ENCODE data around the gene CYP1A2.

The CYP1A2 gene

GRCh38 chr15:74788683-74789151 lies 40.1 kb downstream of the CYP1A2 start:
- Histone ChIP-seq H3K27me3 (no peaks in the 10 kb centered on the region), H3K36me3 (no peaks in the 10 kb centered on the region), H3K4me1 (peaks cover 4 to 82% (median 66%) of the 10 kb centered on the region in 4 donors), H3K4me3 (no peak overlapping the region), H3K9me3 (no peaks in the 10 kb centered on the region), H3K27ac (peak overlapping the region; percentile 45 to 61)
- no peak for TF ChIP-seq CTCF (IDR thresholded peaks at IDR 0.05)
- intact Hi-C loops (cut with DNase I; ENCODE audit: low total_unique reads): loop anchor here (10.0 kb wide), 1 partner anchor 416 kb away; the partner anchor contains the start of gene C15orf39
- DNase-seq: no peak

DNA sequence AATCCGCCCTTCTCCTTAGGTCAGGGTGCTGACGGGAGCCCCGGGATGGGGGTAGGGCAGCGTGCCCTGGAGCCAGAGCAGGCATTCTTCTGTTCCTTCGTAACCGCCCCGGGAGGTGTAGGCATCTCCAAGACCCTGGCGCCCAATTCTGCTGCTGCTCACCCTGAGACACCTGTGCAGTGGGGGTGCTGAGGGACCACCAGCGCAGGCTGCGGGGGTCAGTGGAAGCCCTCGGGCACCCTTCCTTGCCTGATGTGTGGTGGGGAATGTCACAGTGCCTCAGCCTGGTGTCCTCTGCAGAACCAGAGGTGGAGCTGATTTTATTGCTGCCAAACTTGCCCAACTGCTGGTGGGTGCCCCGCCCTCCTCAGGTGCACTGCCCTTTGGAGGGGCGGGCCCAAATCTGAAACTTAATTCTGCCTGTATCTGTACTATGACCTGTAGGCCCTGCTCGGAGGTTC lies 40.6 kb downstream of the CYP1A2 start:
- H3K4me3 ChIP-seq: no peak overlapping the region
- H3K9me3 ChIP-seq: no peaks in the 10 kb centered on the region
- H3K36me3 ChIP-seq: no peaks in the 10 kb centered on the region
- TF ChIP-seq CTCF (IDR thresholded peaks at IDR 0.05): no peak
- no peak for DNase-seq
- intact Hi-C loops (cut with DNase I; ENCODE audit: low total_unique reads): loop anchor here (10.0 kb wide), 1 partner anchor 416 kb away; the partner anchor contains the start of gene C15orf39
- H3K27me3 ChIP-seq: no peaks in the 10 kb centered on the region
- peak overlapping the region; percentile 45 to 61 for H3K27ac ChIP-seq
- peaks cover 4 to 77% (median 61%) of the 10 kb centered on the region in 4 donors for H3K4me1 ChIP-seq

GRCh38 chr15:74789741-74790079 lies 41.1 kb downstream of the CYP1A2 start:
- no peak for TF ChIP-seq CTCF (IDR thresholded peaks at IDR 0.05)
- no peak for DNase-seq
- Histone ChIP-seq H3K4me3 (peak overlapping the region in 1 of 2 donors; percentile 0), H3K27ac (peak overlapping the region; percentile 45 to 61), H3K27me3 (no peaks in the 10 kb centered on the region), H3K36me3 (no peaks in the 10 kb centered on the region), H3K9me3 (no peaks in the 10 kb centered on the region), H3K4me1 (peaks cover 4 to 72% (median 58%) of the 10 kb centered on the region in 4 donors)
- intact Hi-C loops (cut with DNase I; ENCODE audit: low total_unique reads): loop anchor here (10.0 kb wide), 1 partner anchor 415 kb away; the partner anchor contains the start of gene C15orf39

GRCh38 chr15:74790080-74790916 lies 41.7 kb downstream of the CYP1A2 start:
- peak; percentile 56 to 77 for DNase-seq
- H3K4me1 ChIP-seq: peaks cover 4 to 66% (median 56%) of the 10 kb centered on the region in 4 donors
- H3K27ac ChIP-seq: peak overlapping the region; percentile 45 to 61
- no peaks in the 10 kb centered on the region for H3K9me3 ChIP-seq
- H3K4me3 ChIP-seq: peak overlapping the region in 1 of 2 donors; percentile 0
- H3K27me3 ChIP-seq: no peaks in the 10 kb centered on the region
- intact Hi-C loops (cut with DNase I; ENCODE audit: low total_unique reads): no loop called here
- no peak for TF ChIP-seq CTCF (IDR thresholded peaks at IDR 0.05)
- peaks cover 0 to 4% (median 0%) of the 10 kb centered on the region in 3 donors for H3K36me3 ChIP-seq

- DNase-seq: no peak
- H3K36me3 ChIP-seq: peaks cover 0 to 8% (median 0%) of the 10 kb centered on the region in 3 donors
- H3K4me1 ChIP-seq: peaks cover 4 to 59% (median 52%) of the 10 kb centered on the region in 4 donors
- no peak overlapping the region for H3K4me3 ChIP-seq
- H3K27me3 ChIP-seq: no peaks in the 10 kb centered on the region
- peak overlapping the region in 1 of 2 donors; percentile 61 for H3K27ac ChIP-seq
- intact Hi-C loops (cut with DNase I; ENCODE audit: low total_unique reads): no loop called here
- TF ChIP-seq CTCF (IDR thresholded peaks at IDR 0.05): no peak
- H3K9me3 ChIP-seq: no peaks in the 10 kb centered on the region
Observed at GRCh38 chr15:74791007-74791406, 42.4 kb downstream of the CYP1A2 start.

Data from tibial artery (tissue), 4 donors.